Measurements from ENCODE around the gene NAA20.
"Not testable (repeated sequence)": the region's sequence is repeated elsewhere in the genome, so short reads cannot be mapped to it uniquely, and the experiment has no call there.

NAA20 gene

DNA sequence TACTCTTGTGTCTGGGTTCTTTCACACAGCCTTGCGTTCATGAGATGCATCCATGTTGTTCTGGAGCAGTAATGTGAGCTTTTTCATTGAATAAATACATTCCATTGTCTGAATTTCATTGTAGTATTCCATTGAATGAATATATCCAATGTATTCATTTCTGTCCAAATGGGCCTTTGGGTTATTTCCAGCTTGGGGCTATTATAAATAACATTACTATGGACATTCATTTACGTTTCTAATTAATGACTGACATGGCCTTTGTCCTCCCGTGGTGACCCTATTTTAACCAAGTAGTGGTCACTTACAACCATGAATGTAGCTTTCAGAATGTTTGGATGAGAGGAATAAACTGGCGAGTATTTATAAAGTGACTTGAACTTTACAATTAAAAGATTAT lies 30.1 kb upstream of the NAA20 start:
- DNase-seq: no peak

DNA sequence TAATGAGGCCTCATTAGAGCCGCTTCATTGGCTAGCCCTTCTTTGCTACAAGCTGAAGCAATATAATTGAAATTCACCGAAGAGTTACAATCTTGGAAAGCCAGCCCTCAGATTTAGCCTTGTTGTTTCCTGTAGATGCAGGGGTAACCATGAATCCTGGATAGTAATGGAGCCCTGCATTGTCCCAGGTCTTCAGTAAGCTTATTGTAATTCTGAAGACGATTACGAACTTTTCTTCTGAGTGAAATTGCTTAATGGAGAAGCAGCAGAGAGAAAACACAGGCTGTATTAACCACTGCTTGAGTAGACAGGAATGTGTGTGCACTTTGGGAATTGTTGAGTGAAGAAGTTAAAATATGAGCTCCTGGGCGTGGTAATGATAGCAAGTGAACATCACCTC lies 26.3 kb upstream of the NAA20 start:
- no peak for DNase-seq

DNA sequence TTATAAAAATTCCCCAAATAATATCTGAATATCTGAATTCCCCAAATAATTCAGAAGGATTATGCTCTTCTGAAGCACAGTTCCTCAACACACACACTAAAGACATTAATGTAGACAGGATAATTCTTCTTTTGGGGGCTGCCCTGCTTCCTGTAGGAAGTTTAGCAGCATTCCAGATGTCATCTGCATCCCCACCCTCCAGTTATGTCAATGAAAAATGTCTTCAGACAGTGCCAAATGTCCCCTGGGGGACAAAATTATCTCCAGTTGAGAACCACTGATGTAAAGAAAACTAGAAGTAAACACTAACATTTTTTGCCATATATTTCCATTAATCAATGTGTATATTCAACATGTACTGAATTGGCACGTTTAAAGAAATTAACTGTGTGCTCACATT lies 25.9 kb upstream of the NAA20 start:
- no peak for DNase-seq

DNA sequence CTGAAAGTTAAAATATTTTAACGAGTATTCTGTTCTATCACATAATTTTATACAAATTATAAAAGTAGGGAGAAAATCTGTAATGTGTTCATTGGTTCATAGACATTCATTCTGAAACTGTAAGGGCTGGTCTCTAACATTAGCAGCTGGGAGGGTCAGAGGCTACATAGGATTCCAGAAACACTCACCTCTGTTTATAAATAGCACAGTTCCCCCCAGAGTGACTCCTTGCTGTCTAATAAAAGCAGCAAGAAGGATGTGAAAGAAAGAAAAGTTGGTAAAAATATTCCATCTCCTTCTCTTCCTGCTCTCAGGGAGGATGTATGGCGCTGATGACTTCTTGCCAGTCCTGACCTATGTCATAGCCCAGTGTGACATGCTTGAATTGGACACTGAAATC lies 25.3 kb upstream of the NAA20 start:
- DNase-seq: no peak

DNA sequence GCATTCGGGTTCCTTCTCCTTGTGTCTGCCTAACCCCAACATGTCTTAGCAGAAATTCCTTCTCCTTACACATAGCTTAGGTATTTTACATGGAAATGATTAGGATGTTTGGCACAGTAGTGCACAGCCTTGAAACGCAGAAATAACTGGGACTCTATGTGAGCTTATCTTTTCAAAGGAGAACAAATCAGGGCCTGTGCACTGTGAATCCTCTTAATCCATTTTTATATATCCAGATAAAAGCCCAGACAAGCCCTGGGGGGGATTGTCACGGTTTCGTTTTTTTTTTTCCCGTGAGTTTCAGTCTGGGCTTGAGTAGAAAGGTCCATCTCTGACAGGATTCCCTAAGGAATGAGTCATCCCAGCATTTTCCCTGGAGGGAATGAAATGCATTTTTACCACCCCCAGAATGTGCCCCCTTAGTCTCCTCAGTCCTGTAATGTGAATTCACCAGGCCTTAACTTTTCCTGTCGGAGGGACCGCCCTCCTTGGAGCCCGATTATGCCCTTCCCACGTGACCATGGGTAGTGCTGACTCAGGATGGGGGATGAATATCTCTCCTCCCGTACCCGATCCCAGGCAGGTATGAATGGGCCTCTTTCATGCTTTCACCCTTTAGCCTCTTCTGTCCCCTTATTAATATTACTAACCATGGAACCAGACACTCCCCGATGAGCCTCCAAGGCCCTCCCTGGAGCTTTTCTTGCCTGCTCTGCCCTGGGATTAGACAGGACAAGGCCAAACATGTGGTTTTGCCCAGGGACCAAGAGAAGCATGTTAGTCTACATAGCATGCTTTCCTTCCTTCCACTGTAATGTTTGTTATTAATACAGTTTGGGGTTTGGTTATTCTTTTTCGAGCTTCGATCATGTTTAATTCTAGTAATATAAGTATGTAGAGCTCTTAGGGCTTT lies 23.9 kb upstream of the NAA20 start:
- no peak for DNase-seq

DNA sequence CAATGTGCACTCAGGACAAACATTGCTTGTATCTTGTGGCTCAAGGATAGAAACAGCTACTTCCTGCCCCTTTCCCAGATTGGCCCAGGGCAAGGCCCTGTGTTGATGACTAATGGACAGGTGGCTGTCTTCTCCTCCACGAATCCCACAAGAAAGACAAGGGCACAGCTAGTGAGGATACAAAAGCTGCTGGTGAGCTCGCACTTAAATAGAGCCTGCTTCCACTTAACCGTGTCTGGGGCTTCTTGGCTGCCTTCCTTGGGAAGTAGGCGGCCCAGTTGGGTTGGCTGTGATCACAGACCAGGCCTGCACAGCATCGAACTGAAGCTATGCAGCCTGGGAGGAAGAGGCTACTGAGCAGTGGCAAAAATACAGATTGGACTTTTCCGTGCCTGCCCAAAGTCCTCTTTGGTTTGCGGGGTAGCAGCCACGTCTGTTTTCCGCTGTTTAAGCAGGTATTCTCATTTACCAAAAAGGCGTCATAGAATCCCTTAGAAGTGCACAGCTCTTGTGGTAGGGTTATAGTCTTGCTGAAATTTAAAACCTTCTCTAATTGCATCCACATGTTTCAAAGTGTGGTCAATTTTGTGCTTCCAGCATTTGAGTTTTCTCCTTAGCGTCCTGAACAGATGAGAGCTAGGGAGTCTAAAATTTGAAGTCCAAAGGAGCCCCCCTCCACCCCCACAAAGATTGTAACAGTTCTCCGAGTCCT lies 23.0 kb upstream of the NAA20 start:
- no peak for DNase-seq

DNA sequence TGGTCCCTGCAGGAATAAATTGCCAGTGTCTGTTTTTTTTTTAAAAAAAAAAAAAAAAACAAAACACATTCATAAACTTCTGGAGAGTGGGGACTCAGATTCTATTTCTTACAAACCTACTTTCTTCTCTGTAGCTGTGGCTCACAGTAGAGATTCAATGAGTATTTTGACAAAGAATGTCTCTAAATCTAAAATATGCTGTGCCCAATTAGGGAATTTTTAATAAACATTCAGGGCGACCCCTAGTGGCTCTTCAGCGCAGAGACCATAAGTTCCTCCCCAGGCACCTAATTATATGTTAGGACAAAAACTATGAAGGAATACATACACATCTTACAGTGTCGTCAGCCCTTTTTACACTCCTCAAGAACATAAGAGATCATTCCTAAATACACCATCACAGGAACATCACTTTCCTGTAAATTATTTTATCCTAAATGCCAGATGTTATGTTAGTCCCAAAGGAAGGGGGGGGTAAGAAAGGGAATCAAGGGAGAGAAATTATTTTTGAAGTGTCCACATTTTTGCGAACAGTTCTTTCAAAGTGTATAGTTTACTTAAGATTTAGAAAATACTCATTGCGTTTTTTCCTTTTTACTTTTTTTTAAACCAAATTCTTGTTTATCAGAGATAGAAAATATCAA lies 21.8 kb upstream of the NAA20 start:
- DNase-seq: no peak

DNA sequence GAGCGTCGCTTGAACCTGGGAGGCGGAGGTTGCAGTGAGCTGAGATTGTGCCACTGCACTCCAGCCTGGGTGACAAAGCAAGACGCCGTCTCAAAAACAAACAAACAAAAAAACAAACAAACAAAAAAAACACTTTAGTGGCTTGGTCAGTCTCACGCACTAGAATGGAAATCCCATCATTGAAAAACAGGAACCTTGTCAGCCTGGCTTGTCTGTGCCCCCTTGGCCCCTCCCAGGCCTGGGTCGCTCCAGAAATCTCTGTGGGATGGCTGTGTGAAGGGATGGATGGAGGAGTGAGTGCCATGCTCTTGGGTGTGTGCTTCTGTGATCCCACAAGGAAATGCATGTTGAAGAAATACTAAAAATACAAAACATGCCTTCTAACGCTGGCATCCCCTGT lies 20.9 kb upstream of the NAA20 start:
- DNase-seq: no peak

DNA sequence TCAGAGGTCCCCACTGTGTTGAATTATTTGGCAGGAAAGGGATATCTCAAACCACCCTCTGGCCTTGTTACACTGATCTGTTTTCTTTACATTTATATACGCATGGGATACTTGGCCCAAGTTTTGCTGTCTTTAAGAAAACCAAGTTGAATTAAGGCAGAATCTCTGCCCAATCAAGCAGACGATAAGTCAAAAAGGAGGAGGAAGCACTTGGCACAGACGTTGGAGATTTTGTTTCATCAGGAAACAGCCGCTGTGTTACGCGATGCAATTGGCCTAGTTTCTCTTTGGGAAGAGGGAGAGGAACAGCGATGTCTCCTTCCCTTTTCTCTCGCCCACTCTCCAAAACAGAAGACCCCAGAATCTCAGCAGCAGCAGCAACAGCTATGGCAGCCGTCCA lies 20.2 kb upstream of the NAA20 start:
- no peak for DNase-seq

DNA sequence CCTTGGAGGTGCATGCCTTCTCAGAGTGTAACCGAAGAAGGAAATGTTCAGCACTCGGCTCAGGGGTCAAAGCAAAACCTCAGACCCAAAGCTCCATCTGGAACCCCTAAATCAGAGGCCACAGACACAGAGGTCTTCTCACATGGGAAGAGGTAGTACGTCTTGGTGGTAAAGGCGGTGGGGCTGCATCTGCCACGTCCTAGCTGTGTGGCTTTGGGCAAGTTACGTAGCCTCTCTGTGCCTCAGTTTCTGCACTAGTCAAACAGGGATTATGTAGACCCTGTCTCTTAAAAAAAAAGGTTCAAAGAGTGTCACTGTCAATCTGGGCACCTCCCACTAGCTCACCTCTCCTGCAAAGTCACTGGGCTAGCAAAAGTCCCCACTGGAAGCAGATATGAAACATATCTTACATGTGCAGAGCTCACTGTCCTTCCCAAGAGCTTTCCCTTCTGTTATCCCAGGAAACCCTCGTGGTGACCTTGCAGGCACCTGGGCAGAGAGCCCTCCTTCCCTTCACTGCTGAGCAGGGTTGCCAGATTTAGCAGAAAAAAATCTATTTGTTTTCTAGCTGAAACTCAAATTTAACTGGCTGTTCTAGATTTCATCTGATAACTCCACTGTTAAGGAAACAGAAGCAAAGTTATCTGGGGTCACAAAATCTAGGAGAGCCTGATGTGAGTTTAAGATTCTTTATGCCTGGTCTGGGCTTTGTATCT lies 18.0 kb upstream of the NAA20 start:
- DNase-seq: no peak

DNA sequence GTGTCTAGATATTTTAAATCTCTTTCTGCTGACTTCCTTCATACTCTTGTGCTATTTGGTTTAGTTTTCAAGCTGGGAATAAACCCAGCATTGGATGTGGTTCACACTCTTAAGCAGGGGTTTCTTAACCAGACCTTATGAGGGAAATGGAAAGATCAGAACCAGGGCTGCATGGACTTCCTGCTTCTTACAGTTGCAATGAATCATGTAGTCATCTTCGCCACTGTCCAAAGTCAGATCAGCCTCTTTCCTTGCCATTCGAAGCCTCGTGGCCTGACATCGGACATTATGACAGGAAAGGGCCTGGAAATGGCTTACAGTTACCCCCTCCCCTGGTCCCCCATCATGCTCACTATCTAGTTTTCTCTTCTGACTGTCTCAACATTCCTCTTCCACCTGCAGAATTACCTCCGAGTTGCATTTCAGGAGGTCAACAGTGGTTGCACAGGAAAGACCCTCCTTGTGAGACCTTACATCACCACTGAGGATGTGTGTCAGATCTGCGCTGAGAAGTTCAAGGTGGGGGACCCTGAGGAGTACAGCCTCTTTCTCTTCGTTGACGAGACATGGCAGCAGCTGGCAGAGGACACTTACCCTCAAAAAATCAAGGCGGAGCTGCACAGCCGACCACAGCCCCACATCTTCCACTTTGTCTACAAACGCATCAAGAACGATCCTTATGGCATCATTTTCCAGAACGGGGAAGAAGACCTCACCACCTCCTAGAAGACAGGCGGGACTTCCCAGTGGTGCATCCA lies 16.8 kb upstream of the NAA20 start:
- no peak for DNase-seq

DNA sequence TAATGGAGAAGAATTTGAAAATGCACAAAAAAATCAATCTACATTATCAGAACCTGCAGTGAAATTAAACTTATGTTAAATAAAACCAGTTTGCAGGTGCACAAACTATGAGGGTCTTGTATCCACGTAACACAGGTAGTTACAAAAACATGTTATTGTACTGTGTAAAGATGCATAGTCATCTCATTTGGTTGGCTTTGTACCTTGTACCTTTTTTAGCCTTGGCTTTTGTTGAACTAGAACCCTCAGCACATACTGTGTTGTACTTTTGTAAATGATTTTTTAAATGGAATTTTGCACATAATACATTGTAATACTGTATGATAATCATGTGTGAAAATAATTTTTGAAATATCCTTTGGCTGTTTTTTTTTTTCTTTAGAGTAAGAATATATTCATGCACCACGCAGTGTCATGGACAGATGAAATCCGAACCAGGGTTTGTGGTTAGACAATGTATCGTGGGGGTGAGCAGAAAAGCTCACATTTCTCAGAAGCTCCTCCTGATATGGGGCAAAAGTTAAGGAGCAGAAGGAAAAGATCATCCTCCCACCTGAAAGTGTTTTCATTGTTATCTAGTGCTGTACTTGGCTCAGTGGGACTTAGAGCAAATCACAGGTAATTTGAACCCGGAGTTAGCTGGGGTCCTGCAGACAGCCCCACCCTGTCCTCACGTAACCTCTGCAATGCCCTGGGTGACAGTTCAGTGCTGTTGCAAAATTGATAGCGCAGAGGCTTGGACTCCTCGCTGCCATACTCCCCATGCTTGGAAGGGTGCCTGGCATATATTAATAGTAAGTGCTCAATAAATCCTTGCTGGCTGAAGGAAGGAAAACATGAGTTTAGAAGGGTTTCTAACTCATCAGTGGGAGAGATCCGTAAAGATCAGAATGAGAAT lies 14.8 kb upstream of the NAA20 start:
- DNase-seq: no peak

DNA sequence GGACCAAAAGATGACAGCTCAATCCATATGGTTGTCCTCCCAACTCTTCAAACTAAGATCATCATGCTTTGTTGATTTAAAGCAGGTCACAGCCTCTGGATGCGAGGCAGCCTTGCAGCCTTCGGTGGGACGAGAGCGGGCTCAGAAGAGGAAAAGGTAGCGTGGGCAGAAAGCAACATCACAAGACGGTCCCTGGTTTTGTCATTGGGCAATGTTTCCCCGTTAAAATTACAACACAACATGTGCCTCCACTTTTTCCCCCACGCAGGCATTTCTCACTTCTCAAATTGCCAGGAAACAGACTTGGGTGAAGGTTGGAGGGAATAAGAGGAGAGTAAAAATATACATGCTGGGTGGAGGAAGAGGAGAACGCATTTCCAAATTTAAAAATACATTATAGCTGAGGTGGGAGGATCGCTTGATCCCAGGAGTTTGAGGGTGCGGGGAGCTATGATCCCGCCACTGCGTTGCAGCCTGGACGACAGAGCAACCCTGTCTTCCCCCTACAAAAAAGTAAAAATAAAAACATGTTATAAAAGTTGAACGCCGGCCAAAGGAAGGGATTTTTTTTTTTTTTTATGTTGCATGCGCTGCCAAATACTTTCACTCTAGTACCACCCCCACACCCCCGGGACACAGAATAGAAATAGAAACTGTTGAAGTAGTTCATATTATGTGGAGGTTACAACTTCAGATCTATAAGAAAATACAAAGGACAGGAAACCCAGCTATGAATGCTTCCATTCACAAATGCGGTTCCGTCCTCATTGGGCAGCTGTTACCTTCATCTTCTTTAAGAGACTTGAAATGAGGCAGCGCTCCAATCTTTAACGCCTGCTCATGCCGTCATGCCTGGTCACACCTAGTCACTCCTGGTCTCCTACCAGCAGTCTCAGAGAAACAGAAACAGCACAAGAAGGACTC lies 13.9 kb upstream of the NAA20 start:
- DNase-seq: no peak

DNA sequence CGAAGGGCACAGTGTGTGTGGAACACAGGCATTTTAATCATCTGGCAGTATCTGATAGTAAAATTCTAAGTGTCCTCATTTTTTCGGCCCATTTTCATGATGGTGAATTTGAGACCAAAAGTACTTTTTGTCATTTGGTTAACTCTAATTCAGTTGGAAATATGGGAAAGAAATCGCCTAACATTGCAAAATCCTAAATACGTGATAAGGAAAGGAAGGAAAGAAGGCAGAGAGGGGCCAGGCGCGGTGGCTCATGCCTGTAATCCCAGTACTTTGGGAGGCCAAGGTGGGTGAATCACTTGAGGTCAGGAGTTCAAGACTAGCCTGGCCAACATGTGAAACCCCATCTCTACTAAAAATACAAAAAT lies 13.2 kb upstream of the NAA20 start:
- DNase-seq: not testable (repeated sequence)

DNA sequence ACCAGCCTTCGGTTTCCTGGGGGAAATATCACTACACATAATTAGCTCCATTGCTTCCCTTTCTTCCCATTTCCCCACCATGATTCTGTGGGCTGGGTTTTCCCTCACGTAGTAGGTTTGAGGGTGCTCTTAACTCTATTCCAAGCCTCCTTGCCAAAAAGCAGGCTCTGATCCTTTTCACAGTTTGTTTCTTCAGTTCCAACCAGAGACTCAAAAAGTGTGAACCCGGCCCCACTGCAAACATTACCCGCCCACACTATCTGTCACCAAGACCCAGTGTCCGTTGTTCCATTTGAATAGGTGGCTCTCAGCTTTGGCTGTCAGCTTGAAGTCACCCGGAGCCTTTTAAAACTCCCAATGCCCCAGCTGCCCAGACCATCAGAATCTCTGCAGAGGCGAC lies 11.8 kb upstream of the NAA20 start:
- no peak for DNase-seq

DNA sequence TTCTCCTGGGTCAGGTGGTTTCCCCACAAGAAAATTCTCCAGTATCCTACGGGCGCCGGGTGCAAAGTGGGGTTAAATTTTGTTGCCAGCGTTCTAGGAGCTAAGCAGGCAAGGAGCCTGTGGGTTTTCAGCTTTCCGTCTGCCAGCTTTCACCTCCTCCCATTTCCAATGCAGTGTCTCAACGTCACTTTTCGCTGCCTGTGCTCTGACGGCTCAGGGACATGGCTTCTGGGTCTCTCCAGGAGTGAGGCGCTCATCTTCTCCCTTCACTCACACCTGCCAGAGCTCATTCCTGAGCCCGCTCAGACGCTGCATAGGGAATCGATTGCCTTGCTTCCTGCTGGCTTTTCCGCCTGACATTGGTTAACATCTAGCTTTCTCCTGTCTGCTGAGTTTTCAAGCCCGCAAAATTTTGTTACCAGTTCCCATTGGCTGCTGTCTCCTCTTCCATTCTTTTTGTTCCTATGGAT lies 7.3 kb upstream of the NAA20 start:
- DNase-seq: no peak

DNA sequence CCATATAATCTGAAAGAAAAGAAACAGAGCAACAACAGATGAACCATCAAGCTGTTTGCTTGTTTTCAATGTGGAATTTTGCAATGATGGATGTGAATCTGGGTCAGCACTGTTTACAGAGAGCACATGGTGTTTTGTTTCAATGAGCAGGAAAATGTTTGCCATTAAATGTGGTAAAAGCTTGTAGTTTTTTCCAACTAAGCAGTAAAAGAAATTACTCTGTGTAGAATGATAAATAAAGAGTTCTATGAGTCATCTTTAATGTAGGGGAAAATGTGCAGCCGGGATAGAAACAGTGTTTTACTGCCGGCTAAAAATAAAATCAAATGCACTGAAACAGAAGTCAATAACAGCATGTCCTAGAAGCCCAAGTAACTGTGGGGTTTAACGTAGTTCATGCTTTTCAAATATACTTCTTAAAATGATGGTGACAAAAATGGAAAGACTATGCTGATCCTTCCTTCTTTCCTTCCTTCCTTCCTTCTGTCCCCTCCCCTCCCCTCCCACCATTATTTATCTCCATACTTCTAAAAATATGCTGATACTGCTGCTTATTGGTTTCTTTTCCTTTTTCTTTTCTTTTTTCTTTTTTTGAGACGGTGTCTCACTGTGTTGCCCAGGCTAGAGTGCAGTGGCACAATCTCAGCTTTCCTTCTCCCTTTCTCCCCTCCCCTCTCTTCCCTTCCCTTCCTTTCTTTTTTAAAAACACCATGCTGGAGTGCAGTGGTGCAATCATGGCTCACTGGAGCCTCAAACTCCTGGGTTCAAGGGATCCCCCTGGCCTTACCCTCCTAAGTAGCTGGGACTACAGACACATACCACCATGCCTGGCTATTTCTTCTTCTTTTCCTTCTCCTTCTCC lies 6.3 kb upstream of the NAA20 start:
- DNase-seq: no peak

DNA sequence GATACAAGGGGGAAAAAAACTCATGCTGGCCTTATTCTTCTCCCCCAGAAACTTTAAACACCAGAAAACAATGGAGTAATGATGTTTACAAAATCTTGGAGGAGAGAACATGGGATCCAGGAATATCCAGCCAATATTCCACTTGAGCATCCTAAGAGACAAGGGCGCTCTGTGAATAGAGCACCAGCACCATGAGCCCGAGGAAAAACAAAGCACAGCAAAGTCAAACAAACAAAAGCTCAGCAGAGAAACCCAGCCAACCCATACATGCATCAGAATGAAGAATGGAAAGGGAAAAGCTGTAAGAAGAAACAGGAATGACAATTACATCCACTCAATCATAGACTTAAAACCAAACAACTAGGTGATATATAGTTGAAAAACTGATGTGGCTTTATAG lies 4.6 kb upstream of the NAA20 start:
- DNase-seq: no peak

DNA sequence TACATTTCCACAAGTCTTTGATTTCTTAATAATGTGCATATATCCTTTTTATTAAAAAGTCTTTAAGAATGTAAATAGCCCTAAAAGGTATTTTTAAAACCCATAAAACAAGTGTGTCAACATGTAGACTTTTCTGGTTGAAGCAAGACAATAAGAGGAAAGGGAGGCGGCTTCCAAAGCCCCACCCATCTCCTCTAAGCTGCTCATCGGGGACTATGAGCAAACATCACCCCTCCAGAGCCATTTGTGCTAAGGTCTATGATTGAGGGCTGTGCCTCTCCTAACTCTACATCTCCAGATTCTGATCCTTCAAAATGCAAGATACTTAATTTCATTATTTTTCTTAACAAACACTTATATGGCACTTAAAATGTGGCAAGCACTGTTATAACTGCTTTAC lies 2.5 kb upstream of the NAA20 start:
- DNase-seq: no peak
